GM19438 (cell line): Measurements from ENCODE around the gene NANOS2.

Experiments used
- ATAC-seq: cut with Tn5 transposase; IDR thresholded peaks from one replicate; pipeline ENCODE4 v1.9.1; 2021; ENCODE audit warnings: low read depth; ENCODE audit not compliant: unreplicated experiment

The NANOS2 gene

DNA sequence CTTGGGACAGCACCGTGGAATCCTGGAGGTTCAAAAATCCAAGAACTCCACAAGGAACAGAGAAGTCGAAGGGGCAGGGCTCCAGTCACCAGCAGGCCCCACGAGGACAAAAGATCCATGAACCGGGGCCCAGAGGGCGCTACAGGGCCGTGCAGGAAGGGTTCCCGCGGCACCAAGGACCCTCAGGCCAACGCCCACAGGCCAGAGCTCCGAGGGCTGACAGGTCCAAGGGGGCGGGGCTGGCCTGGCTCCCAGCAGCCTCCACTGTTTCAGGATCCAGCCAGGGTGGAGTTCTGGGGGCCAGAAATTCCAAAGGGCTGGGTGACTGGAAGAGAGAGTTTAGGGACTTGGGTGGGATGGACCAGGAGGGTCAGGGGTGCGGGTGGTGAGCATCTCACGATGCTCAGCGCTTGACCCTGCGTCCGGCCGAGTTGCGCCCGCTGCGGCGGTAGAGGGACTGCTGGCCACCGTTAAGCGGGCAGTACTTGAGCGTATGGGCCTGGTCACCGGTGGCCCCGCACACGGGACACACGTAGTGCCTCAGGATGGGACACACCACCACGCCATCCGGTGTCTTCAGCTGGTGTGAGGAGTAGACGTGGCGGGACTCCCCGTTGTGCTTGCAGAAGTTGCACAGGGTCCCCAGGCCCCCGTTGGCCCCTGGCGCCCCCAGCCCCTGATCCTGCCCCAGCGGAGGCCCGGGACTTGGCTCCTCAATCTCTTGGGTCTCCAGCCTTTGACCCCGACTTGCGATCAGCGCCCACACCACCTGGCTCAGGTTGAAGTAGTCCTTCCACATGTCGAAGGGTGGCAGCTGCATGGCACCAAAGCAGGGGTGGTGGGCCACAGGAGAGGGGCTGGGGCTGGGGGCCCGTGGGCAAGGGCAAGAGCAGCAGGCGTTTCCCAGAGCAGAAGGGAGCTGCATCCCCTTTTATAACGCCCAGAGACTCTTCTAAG is at the start of gene NANOS2:
NANOS2 (minus strand) TSS at position 905 of the 957 bp plus-strand sequence; CDS start at position 820, 85 bp downstream.
- ATAC-seq, result no peak

DNA sequence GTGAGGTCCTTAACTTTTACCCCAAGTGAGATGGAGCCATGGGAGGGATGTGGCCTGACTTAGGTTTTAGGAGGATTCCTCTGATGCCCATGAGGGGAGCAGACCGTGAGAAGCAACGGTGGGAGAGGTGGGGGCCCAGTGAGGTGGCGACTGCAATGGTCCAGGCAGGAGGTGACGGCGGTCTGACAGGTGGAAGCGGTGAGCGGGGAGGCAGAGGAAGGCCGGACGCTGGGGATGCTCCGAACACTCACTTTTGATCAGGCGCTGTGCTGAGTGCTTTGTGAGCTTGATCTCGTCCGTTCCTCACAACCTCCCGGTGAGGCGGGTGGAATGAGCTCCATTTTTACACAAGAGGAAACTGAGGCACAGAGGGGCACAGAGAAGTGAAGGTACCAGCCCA is 47.4 kb upstream of the NANOS2 start:
- ATAC-seq, result no peak

DNA sequence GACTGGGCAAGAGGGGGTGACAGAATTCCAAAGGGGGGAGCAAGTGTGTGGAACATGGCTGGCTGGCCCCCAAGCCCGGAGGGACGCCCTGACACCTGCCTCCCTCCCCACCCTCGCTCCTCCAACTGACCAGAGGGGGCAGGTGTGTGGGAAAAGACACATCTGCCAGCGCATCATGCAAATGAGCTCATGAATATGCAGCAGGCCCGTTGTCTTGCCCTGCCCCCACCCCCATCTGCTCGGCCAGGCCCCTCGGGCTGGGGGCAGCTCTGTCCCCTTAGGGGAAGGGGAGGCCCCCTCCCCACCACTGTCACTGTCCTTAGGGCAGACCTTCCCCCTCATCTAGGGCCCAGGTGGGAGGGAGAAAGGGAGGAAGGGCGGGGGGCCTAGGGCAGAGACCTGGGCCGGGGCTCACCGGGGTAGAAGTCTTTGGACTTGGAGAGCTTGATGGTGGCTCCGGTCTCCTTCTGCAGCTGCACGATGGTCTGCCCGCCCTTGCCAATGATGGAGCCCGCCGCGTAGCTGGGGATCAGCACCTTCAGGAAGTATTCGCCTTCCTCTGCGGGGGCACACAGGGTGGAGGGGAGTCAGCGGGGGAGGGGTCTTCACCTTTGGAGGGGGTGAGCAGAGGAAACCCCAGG is 46.1 kb upstream of the NANOS2 start:
- no peak for ATAC-seq

DNA sequence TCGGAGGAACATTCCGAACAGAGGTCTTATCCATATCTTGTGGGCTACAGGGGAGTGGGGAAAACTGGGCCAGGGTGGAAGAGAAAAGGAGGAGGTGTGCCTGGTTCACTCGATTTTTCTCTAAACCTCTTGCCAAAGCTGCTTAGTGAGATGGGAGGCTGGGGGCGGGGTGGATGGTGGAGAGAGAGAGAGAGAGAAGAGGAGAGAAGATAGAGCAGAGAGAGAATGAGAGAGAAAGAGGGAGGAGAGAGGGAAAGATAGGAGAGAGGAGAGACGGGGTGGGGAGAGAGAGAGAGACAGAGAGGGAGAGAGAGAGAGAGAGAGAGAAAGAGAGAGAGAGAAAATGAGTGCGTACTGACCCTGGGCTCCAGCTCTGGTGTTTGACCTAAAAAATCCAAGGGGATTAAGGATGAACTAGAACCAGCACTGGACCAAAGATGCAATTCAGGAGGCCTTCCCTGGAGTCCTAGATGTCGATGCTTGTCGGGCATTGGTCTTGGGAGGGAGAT is 45.0 kb upstream of the NANOS2 start:
- no peak for ATAC-seq

DNA sequence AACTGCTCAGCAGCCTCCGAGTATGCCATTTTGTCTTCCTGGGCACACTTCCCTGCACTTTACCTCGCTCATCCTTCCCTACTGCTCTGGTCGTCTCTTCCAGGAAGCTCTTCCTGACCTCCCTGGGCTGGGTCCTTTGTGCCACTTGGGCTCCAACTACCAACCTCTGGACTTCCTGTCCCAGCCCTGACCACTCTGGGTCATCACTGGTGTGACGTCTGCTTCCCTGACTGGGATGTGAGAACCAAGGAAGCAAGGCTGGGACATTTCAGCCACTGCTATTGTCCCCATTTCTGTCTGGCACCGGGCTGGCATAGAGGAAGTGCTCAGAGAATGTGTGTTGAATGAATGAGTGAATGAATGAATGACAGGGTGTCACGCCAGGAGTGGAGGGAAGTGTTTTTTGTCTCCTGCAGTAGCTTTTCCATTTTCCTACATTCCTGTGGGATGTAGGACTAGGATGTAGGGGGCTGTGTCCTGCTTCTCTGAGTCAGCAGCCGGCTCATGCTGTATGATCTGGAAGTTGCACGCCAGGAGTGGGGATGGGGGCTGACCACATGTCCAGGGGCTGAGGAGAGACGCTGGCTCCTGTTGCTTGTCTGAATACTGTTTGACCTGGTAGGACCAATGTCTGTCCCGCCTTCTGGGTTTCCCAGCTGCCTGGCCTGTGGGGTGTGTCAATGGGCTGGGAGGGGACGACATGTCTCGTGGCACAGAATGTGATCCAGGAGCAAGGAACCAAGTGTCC is 44.4 kb upstream of the NANOS2 start:
- ATAC-seq, result no peak

DNA sequence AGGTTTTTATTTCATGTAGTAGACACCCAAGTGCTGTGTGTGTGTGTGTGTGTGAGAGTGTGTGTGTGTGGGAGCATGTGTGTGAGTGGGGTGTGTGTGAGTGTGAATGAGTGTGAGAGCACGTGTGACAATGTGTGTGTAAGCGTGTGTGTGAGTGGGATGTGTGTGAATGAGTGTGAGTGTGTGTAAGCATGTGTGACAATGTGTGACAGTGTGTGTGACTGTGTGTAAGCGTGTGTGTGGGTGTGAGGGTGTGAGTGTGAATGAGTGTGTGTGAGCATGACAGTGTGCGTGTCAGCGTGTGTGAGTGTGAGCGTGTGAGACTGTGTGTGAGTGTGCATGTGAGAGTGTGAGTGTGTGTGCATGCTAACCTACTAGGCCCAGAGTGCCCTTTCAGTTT is 43.7 kb upstream of the NANOS2 start:
- ATAC-seq, result no peak

DNA sequence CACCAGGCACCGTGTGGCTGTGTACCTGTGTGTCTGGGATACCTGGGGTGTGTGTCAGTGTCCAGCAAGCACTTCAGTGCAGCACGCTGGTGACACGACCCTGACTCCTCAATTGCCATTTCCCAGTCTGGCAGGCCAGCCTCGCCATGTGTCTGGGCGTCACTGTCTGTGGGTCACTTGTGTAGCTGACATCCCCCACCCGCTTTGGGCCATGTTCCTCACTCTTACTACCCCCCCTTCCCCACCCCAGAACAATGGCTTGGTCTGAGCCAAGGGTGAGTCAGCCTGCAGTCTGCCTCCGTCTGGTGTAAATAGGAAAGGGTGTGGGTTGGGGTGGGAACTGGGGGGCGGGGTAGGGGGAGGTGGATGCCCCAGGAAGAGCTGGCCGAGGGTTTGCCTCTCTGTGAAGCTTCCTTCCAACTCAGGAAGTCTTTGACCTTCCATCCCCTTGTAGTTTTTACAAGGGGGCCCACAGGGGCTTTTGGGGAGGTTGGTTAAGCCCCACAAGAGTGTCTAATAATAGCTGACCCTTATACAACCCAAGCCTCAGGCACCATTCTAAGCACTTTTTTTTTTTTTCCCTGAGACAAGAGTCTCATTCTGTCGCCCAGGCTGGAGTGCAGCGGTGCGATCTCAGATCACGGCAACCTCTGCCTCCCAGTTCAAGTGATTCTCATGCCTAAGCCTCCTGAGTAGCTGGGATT is 41.5 kb upstream of the NANOS2 start:
- no peak for ATAC-seq

DNA sequence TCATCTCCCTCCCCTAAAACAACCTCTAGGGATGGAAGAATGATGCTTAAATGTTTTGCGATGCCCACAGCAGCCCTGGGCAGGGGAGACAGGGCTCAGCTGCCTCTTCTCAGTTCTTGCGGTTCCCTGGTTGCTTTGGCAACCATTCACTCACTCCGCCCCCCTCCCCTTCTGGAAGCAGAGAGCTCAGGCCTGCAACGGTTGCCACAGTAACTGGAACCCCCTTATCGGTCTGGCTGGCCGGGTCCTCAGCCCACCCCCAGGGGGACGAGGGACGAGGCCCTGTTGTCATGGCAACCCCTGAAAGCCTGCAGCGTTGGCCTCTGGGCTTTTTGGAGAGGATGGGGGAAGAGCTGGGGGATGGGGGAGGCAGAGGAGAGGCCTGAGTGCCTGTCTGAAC is 39.6 kb upstream of the NANOS2 start:
- ATAC-seq, result no peak

DNA sequence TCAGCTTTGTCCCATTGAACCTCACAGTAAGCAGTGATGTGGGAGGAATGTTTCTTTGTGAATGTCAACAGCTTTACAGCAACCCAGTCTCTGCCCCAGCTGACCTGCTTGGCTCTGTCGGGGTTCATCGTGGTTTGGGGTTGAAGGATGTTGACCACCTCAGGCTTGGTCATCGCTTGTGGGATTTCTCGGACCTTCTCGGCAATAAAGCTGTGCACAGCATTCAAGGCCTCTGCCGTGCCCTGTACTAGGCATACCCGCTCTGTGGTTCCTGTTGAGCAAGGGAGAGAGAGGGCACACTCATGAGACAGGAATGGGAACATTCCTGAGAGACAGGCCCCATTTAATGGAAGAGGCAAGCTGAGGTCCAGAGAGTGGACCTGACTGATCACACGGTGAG is 39.1 kb upstream of the NANOS2 start:
- ATAC-seq, result no peak

DNA sequence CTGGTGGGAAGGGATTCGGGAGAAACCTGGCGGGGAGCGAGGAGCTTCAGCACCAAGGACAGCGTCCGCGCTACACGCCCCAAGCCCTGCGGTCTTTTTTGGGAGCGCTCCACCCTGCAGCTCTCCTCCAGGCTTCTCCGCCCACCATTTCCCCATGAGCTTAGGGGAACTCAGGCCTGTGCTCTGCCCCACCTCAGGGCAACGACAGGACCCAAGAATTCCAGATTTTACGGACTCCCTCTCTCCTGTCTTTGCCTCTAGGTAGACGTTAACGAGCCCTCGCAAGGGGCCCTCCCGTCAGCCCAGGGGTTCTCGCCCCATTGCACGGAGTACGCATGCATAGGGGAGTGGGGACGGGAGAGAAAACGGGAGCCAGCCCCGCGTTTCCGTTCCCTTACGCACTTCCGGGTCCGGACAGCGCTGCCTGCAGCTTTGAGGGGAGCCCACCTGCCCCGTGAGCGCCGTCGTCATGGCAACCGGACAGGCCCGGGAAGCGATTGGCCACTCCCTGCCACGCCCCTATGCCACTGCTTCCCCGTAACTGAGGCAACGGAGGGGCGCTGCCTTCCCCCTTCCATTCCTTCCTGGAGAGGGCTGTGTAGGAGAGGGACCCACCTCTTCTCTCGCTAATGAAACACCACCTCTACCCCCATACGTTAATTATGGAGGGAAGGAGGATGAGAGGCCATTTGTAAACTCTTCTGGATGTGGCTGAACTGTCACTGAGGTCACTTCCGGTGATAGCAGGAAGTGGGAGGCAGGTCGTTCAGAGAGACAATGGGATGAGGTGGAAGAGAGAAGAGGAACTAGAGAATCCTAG is 38.3 kb upstream of the NANOS2 start:
- ATAC-seq, result no peak

DNA sequence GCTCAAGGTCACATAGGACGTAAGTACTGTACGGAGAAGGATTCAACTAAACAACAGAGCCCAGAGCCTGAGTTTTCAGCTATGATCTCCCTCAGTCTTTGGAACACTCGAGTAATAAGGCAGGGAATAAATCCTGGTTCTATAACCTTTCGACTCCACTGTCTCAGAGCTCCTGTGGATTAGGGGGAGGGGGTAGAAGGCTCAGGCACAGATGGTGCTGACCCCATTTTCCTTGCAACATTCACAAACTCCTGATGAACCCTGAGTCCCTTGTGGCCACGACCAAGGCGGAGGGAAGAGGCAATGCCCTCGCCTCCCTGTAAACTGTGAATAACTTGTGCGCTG is 37.7 kb upstream of the NANOS2 start:
- no peak for ATAC-seq

DNA sequence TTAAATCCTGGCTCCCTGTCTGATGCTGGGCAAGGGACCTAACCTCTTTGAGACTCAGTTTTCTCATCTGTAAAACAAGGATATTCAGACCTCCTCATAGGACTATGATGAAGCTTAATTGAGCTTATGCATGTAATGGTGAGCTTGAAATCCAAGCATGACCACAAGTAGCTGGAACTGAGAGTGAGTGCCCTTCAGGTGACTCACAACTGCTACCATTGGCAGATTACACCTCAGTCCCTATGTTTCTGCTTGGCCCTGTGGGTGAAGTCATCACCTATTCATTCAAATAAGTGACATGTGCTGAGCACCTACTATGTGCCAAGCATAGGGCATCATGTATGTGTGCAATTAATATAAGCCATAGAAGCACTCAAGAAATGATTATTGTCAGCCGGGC is 33.3 kb upstream of the NANOS2 start:
- ATAC-seq, result no peak

DNA sequence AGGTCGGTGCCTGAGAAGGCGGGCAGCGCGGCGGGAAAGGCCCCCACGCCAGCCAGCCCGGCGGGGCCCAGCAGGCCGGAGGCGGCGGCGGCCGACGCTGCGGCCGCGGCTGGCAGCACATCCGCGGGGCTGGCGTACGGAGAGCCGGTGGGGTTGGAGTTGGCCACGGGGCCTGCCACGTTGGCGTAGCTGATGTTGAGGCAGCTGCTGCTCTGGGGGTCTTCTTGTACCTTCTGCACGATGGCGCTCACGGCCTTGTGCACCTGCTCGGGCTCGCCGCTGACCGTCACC is 25.9 kb upstream of the NANOS2 start:
- ATAC-seq, result no peak

DNA sequence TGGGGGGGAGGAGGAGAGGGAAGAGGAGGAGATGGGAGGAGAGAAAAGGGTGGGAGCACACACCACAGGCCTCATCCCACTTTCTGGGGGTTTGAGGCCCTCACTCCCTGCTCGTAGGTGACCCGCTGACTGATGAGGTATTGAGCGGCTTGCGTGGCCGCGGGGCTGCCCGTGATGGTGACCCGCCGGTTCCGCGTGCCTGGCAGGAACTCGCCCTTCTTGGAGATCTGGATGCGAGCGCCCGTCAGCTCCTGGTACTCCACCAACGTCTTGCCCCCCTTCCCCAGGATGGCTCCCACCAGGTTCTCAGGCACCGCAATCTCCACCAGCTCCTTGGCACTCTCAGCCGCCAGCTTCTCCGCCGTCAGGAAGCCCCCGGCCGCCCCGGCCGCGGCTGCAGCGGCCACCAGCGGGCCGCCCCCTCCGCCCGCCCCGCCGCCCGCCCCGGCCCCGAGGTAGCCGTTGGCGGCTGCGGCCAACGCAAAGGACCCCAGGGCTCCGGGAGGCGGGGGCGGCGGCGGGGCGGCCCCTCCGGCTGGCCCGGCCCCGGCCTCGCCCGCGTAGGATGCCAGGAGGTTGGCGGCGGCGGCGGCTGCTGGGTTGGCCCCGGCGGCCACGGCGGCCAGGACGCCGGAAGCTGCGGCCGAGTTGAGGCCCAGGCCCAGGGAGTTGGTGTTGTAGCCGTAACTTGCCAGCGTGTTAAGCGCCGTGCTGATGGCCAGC is 25.4 kb upstream of the NANOS2 start:
- no peak for ATAC-seq

DNA sequence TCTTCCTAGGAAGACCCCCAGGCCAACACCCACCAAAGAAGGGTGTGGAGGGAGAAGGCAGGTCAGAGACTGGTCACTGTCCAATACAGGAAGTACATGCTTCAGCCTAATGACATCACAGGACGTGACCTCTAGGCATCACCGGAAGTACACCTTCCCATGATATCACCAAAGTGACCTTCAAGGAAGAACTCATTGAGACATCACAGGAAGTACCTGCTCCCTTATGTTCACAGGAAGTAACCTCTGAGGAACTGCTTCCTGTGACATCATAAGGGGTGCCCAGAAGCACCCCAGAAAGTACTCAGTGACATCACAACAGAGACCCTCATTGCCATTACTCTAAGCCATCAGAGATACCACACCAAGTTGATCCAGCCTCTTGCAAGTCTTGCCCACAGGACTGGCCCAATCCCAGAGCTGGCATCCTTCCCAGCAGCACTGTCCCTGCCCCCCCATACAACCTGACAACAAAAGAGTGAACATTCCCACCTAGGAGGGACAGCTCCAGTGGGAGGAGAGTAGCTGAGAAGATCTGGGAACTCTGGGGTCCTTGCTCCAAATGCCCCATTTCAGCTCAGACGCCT is 24.2 kb upstream of the NANOS2 start:
- ATAC-seq, result no peak

DNA sequence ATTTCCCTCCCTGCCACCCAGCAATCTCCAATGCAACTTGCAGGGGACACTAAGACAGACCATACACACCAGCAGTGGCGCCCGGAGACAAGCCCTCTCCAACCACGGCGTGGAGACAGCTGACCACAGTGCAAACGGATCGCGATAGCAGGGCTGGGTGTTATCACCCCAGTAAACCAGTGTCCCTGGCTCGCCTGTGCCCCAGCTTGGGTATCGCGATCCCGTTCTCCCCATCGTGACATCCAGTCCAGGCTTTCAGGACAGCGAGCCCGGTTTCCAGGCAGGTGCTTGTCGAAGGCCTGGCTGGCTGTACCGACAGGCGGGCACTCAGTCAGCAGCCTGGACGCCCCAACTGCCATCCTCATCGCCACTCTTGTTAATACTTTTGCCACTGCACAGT is 20.7 kb upstream of the NANOS2 start:
- ATAC-seq, result no peak

DNA sequence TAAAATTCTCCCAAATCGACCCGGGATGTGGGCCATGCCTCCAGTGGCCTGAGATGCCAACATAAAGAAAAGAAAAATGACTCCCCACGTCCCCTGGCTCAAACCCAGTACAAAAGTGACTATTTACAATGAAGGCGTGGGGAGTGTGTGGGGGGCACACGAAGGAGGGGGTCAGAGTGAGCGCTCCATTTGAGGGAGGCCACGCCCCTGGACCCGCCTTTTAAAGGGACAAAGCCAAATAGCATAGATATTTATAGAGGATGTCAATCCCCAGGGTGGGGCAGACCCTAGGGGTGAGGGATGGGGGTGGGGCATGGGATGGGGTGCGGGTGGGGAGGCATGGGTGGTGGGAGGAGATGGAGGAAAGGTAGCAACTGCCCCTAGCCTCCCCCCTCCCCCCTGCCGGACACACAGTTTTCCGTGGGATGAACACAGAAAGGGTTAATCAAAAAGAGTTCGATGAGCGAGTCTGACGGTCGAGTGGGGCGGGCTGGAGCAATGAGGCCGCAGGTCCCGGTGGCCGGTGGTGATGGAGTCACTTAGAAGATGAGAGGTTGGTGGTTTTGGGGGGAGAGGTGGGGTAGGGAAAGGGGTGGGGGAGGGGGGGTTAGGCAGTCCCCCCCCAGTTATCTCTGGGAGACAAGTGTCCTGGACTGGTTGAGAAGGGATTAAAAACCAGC is 20.1 kb upstream of the NANOS2 start:
- no peak for ATAC-seq

DNA sequence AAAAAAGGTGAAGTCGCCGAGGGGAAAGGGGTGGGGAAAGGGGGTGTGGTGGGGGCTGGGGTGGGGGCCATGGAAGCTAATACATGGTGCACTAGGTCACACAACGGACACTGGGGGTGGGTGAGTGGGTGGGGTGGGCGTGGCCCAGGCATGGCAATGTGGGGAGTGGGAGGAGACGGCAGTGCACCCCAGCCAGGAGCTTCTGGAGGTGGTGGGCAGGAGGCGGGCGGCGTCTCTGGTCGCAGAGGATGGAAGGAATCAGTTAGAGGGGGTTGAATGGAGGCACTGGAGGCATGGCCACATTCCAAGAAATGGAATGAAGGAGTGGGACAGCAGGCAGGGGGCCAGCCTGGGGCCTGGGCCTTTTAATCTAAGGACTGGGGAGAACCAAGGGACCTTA is 19.2 kb upstream of the NANOS2 start:
- no peak for ATAC-seq
